Astrocyte of the cerebellum (primary cell): ENCODE measurements around the gene ATP5MC2.

Experiments used
- DNase-seq: peaks from one replicate; pipeline ENCODE4 v3.0.0-alpha.2; 2011; ENCODE audit warnings: low read depth
- H3K4me3 ChIP-seq: 2 replicates; pipeline ENCODE4 v1.5.1; 2011; ENCODE audit warnings: mild to moderate bottlenecking, low read depth, low read length, moderate library complexity
- CTCF ChIP-seq: IDR thresholded peaks from 2 replicates; pipeline ENCODE4 v1.5.1; 2012; ENCODE audit warnings: low read length, low read depth, moderate library complexity, mild to moderate bottlenecking; ENCODE audit errors: missing control alignments
- in situ Hi-C: cut with HindIII; loops from 2 replicates; pipeline ENCODE4 v1.10.0; 2017; ENCODE audit warnings: low sequenced_read_pairs

The ATP5MC2 gene

GRCh38 chr12:53670308-53670707 is 5.6 kb downstream of the ATP5MC2 start:
- no peak overlapping the region for H3K4me3 ChIP-seq
- in situ Hi-C loops, result loop anchor here (5.0 to 25.0 kb wide), 2 partner anchors 38 to 108 kb away; no protein-coding TSS in a partner anchor
- DNase-seq, result no peak
- TF ChIP-seq CTCF, result no peak

- TF ChIP-seq CTCF, result no peak
- in situ Hi-C loops, result loop anchor here (25.0 kb wide), 1 partner anchor 105 kb away; no protein-coding TSS in a partner anchor
- H3K4me3 ChIP-seq, result no peak overlapping the region
- no peak for DNase-seq
Measured at GRCh38 chr12:53667080-53667479, 8.8 kb downstream of the ATP5MC2 start.

- no peak for DNase-seq
- TF ChIP-seq CTCF, result no peak
- in situ Hi-C loops, result loop anchor here (25.0 kb wide), 1 partner anchor 103 kb away; no protein-coding TSS in a partner anchor
- no peak overlapping the region for H3K4me3 ChIP-seq
Measured at GRCh38 chr12:53664936-53665335, 10.9 kb downstream of the ATP5MC2 start.

GRCh38 chr12:53664191-53664590 is 11.7 kb downstream of the ATP5MC2 start:
- in situ Hi-C loops, result loop anchor here (25.0 kb wide), 1 partner anchor 102 kb away; no protein-coding TSS in a partner anchor
- H3K4me3 ChIP-seq, result no peak overlapping the region
- no peak for TF ChIP-seq CTCF
- no peak for DNase-seq

DNA sequence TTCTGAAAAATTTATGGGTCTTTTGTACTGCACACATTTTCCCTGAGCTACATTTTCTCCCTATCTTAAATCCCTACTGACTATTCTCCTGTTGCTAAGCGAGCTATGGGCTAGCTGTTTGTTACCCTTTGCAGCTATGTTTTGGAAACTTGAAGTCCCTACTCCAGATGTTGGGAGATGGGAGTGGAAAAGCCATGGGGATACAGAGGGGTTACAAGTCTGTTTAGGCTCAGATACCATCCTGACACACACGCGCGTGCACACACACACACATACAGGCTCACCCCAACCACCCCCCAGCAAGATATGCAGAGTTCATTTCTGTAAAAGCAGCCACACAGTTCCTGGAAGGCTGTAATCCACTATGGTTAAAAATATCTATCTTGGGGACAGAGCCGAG is 15.8 kb downstream of the ATP5MC2 start:
- no peak for DNase-seq
- no peak overlapping the region for H3K4me3 ChIP-seq
- in situ Hi-C loops, result loop anchor here (25.0 kb wide), 1 partner anchor 98 kb away; no protein-coding TSS in a partner anchor
- TF ChIP-seq CTCF, result no peak

- no peak for DNase-seq
- H3K4me3 ChIP-seq, result no peak overlapping the region
- in situ Hi-C loops, result loop anchor here (25.0 kb wide), 1 partner anchor 97 kb away; no protein-coding TSS in a partner anchor
- TF ChIP-seq CTCF, result no peak
Measured at GRCh38 chr12:53659571-53659981, 16.3 kb downstream of the ATP5MC2 start.

DNA sequence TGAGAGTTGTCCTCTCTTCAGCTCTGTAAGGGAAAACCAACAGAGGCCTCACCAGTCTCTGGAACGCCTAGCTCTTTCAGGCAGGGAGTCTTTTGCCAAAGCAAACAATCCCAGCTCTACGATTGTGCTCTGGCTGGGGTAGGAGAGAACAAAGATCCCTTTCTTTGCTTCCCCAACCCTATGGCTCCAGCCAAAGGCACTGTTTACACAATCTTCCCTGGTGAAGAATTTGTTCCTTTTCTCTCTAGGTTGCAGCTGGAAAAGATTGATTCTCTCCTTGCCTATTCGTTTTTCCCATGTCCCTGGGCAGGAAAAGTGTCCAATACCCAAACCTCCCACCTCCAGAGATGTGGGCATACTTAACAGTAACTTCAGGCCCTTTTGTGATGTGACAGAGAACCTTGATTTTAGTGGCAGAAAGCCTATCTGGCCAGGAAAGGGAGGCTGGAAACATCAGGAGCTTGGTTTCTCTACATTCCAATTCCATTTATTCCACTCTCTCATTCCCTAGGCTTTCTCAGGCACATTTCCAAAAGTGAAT is 16.8 kb downstream of the ATP5MC2 start:
- H3K4me3 ChIP-seq, result no peak overlapping the region
- peak; percentile 88 for DNase-seq
- in situ Hi-C loops, result loop anchor here (25.0 kb wide), 1 partner anchor 97 kb away; no protein-coding TSS in a partner anchor
- no peak for TF ChIP-seq CTCF
